HL-60 (cell line): ENCODE measurements around the gene PSMG1.

Experiments used
- DNase-seq, 2 experiments: peaks; one replicate each; pipeline ENCODE4 v3.0.0-alpha.2; 2010 to 2020; ENCODE audit warnings: low read depth in 1 of 2, low spot score in 1 of 2
- H3K27ac ChIP-seq: fragments of 250-450 bp; sonication (Bioruptor Pico); replicated peaks from 2 replicates; pipeline ENCODE4 v1.5.1; 2020; ENCODE audit warnings: mild to moderate bottlenecking, moderate library complexity
- H3K27me3 ChIP-seq: fragments of 250-450 bp; sonication (Bioruptor Pico); 2 replicates; pipeline ENCODE4 v1.5.1; 2021; ENCODE audit warnings: mild to moderate bottlenecking, moderate library complexity; ENCODE audit not compliant: insufficient read depth, poor library complexity, severe bottlenecking
- H3K4me3 ChIP-seq: replicated peaks from 2 replicates; pipeline ENCODE4 v1.5.1; 2011; ENCODE audit warnings: mild to moderate bottlenecking, control low read depth, low read length; ENCODE audit not compliant: insufficient read depth
- CTCF ChIP-seq: IDR thresholded peaks from one replicate; pipeline ENCODE4 v1.5.1; 2011; ENCODE audit warnings: low read length, control low read depth, inconsistent platforms; ENCODE audit not compliant: insufficient read depth
- GABPA ChIP-seq: IDR thresholded peaks from 2 replicates; pipeline ENCODE4 v1.6.1; 2012; ENCODE audit warnings: low read depth
- POLR2AphosphoS5 ChIP-seq: IDR thresholded peaks from 2 replicates; pipeline ENCODE4 v1.6.1; 2012; ENCODE audit warnings: low read depth
- REST ChIP-seq: IDR thresholded peaks from 2 replicates; pipeline ENCODE4 v1.6.1; 2012; ENCODE audit warnings: low read depth; ENCODE audit not compliant: insufficient replicate concordance
- SPI1 ChIP-seq: IDR thresholded peaks from 2 replicates; pipeline ENCODE4 v1.6.1; 2012; ENCODE audit warnings: low read depth, mild to moderate bottlenecking, borderline replicate concordance

The PSMG1 gene

GRCh38 chr21:39204134-39204533 is 20.9 kb upstream of the PSMG1 start:
- TF ChIP-seq SPI1 (no peak), REST (no peak), GABPA (no peak), CTCF (no peak), POLR2AphosphoS5 (no peak)
- Histone ChIP-seq H3K27ac (no peak overlapping the region), H3K27me3 (no peaks in the 10 kb centered on the region), H3K4me3 (no peak overlapping the region)
- no peak for DNase-seq

DNA sequence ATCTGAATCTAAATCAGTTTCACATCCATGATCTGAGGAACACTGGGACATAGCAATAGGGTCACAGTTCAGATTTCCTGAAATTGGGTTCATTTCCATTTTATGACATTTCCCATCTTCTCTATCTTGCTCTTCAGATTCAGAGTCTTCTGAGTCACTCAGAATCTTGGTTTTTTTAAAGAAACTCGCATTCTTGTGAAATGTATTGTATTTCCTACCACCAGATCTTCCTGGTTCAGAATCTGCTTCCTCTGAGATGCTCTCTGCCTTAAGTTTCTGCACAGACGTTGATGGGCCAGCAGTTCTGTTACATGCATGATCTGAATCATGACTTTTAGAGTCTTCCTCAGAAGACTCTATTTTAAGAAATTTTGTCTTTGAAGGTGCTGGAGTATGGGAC is 15.5 kb upstream of the PSMG1 start:
- Histone ChIP-seq H3K4me3 (no peak overlapping the region), H3K27ac (no peak overlapping the region), H3K27me3 (no peaks in the 10 kb centered on the region)
- DNase-seq: no peak
- TF ChIP-seq GABPA (no peak), POLR2AphosphoS5 (no peak), CTCF (no peak), SPI1 (no peak), REST (no peak)

GRCh38 chr21:39197448-39198233 is 14.4 kb upstream of the PSMG1 start:
- no peak overlapping the region for H3K4me3 ChIP-seq
- no peak overlapping the region for H3K27ac ChIP-seq
- no peak for DNase-seq
- TF ChIP-seq GABPA: no peak
- TF ChIP-seq CTCF: no peak
- TF ChIP-seq REST: no peak
- no peak for TF ChIP-seq SPI1
- no peak for TF ChIP-seq POLR2AphosphoS5
- no peaks in the 10 kb centered on the region for H3K27me3 ChIP-seq
